Neural cell (in vitro differentiated cells): ENCODE results near the gene AK5. TPM values are rescaled to one million over a fixed set of nuclear protein-coding genes. Genes with fewer than 3 reads are reported as not detected.

Source experiments
- H2AFZ ChIP-seq: fragments of 200-600, 300-800 bp; sonication (generic), shearing (Covaris generic); 2 replicates; pipeline ENCODE4 v1.6.0; 2014; ENCODE audit warnings: low read depth, mild to moderate bottlenecking, antibody characterized with exemption, low read length, moderate library complexity
- H3F3A ChIP-seq: fragments of 200-600 bp; shearing (Covaris generic); 2 replicates; pipeline ENCODE4 v1.6.1; 2016; ENCODE audit warnings: mild to moderate bottlenecking, moderate library complexity, mixed read lengths, antibody characterized with exemption, low read length; ENCODE audit not compliant: insufficient read depth, poor library complexity, severe bottlenecking
- H3K27ac ChIP-seq: fragments of 200-600, 300-800 bp; sonication (generic), shearing (Covaris generic); 2 replicates; pipeline ENCODE4 v1.5.1; 2014; ENCODE audit warnings: mild to moderate bottlenecking, low read length, moderate library complexity
- H3K27me3 ChIP-seq: fragments of 300-800, 200-600 bp; sonication (generic), shearing (Covaris generic); 2 replicates; pipeline ENCODE4 v1.6.0; 2014; ENCODE audit warnings: mild to moderate bottlenecking, low read depth, low read length, moderate library complexity; ENCODE audit not compliant: insufficient read depth
- H3K36me3 ChIP-seq: fragments of 300-800, 200-600 bp; sonication (generic), shearing (Covaris generic); 2 replicates; pipeline ENCODE4 v1.5.1; 2014; ENCODE audit warnings: mild to moderate bottlenecking, antibody characterized with exemption, low read length, moderate library complexity; ENCODE audit not compliant: insufficient read depth
- H3K4me2 ChIP-seq: fragments of 300-800, 200-600 bp; sonication (generic), shearing (Covaris generic); 2 replicates; pipeline ENCODE4 v1.6.0; 2014; ENCODE audit warnings: mild to moderate bottlenecking, low read length
- H3K4me3 ChIP-seq: fragments of 300-800, 200-600 bp; sonication (generic), shearing (Covaris generic); 2 replicates; pipeline ENCODE4 v1.5.1; 2014; ENCODE audit warnings: mild to moderate bottlenecking, low read length, moderate library complexity
- H3K79me2 ChIP-seq: fragments of 200-600 bp; shearing (Covaris generic); replicated peaks from 2 replicates; pipeline ENCODE4 v1.6.0; 2014; ENCODE audit warnings: mild to moderate bottlenecking, low read length, moderate library complexity; ENCODE audit not compliant: insufficient read depth
- H3K9ac ChIP-seq: fragments of 300-800, 200-600 bp; sonication (generic), shearing (Covaris generic); 2 replicates; pipeline ENCODE4 v1.6.1; 2016; ENCODE audit warnings: mild to moderate bottlenecking, low read length, mixed read lengths
- H3K9me2 ChIP-seq: fragments of 200-600 bp; shearing (Covaris generic); 2 replicates; pipeline ENCODE4 v1.6.1; 2016; ENCODE audit warnings: mild to moderate bottlenecking, low read length, mixed read lengths; ENCODE audit not compliant: insufficient read depth
- H3K9me3 ChIP-seq: fragments of 200-600, 300-800 bp; sonication (generic), shearing (Covaris generic); 2 replicates; pipeline ENCODE4 v1.6.1; 2016; ENCODE audit warnings: mild to moderate bottlenecking, mixed run types, low read length, moderate library complexity, mixed read lengths
- H4K20me1 ChIP-seq: fragments of 200-600 bp; shearing (Covaris generic); 2 replicates; pipeline ENCODE4 v1.6.1; 2016; ENCODE audit warnings: mild to moderate bottlenecking, mixed run types; ENCODE audit not compliant: insufficient read depth
- EZH2 ChIP-seq: fragments of 200-600, 300-800 bp; shearing (Covaris generic), sonication (generic); IDR thresholded peaks from 2 replicates; pipeline ENCODE4 v1.6.1; 2014; ENCODE audit warnings: antibody characterized with exemption, low read length, borderline replicate concordance, mild to moderate bottlenecking; ENCODE audit not compliant: insufficient read depth, poor library complexity, severe bottlenecking
- RAD21 ChIP-seq: fragments of 450-650 bp; conservative IDR thresholded peaks from 2 replicates; pipeline ENCODE4 v1.6.1; 2014; ENCODE audit warnings: antibody characterized with exemption, mild to moderate bottlenecking, moderate library complexity
- REST ChIP-seq: IDR thresholded peaks from 2 replicates; pipeline ENCODE4 v1.6.1; 2012; ENCODE audit warnings: borderline replicate concordance
- polyA plus RNA-seq: library from polyadenylated mRNA; depleted of rRNA; stranded (reverse); fragments of >200 nt; gene quantifications from 2 replicates; pipeline ENCODE4 v1.2.3, GENCODE V29; 2014
- small RNA-seq, 3 experiments: library from RNA; depleted of rRNA; stranded (forward); fragments of <200 nt; gene quantifications; one replicate each; pipeline ENCODE3, GENCODE V24; 2012

Gene AK5
- polyA plus RNA-seq, 1 donor from 2014 or later, result 7.1 TPM

DNA sequence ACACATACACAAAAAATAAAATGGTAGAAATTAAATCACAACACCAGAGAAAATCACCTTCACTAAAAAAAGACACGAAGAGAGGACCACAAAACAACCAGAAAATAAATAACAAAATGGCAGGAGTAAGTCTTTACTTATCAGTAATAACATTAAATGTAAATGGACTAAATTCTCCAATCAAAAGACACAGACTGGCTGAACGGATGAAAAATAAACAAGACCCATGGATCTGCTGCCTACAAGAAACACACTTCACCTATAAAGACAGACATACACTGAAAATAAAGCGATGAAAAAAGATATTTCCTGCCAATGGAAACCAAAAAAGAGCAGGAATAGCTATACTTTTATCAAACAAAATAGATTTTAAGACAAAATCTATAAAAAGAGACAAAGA is 327.1 kb downstream of the AK5 start:
- no peaks in the 10 kb centered on the region for H3K9me2 ChIP-seq
- H2AFZ ChIP-seq, result no peak overlapping the region
- H3K27me3 ChIP-seq, result no peaks in the 10 kb centered on the region
- H3K27ac ChIP-seq, result no peak overlapping the region
- H3F3A ChIP-seq, result no peaks in the 10 kb centered on the region
- no peak overlapping the region for H3K4me2 ChIP-seq
- no peak overlapping the region for H3K9ac ChIP-seq
- no peaks in the 10 kb centered on the region for H3K79me2 ChIP-seq
- no peaks in the 10 kb centered on the region for H3K36me3 ChIP-seq
- no peak for TF ChIP-seq RAD21
- TF ChIP-seq EZH2, result no peak
- TF ChIP-seq REST, result no peak
- no peaks in the 10 kb centered on the region for H4K20me1 ChIP-seq
- H3K4me3 ChIP-seq, result no peak overlapping the region
- no peaks in the 10 kb centered on the region for H3K9me3 ChIP-seq

Small RNAs within 50 kb of the gene (small RNA-seq; reads per million reads assigned to genes)
- gene RNU7-8P, result 0 to 0.41 (median 0.10) reads per million in 3 experiments

Other genes with a start within 250 kb of the AK5 start
- gene PIGK, start 62.6 kb upstream of the AK5 start, polyA plus RNA-seq, result 24.3 and 36.4 TPM in 2 replicates